Measurements from ENCODE around the gene ZNF462.

GRCh38 chr9:106964329-106964728 lies 101.4 kb downstream of the ZNF462 start:
- TF ChIP-seq CTCF (IDR thresholded peaks at IDR 0.05; ENCODE audit: low read depth, low read length) (no peak), EZH2phosphoT487 (IDR thresholded peaks at IDR 0.05; ENCODE audit: low read depth) (no peak)
